A549 treated with RU486 at 1 μM for 4 hours (cell line): ENCODE data around the gene RUNX3. TPM values are rescaled to one million over a fixed set of nuclear protein-coding genes. Genes with fewer than 3 reads are reported as not detected.

Experiments
- total RNA-seq: library from RNA; stranded (reverse); fragments of 200-300 nt; extraction: Qiagen RNA extraction; gene quantifications from 5 replicates; pipeline ENCODE4 v1.2.3, GENCODE V29; 2022; ENCODE audit warnings: low read depth

RUNX3 gene
- total RNA-seq = 4.8 to 8.2 TPM (median 6.8 TPM) in 5 replicates

GRCh38 chr1:24930260-24931145, at the start of gene RUNX3:
Gene RUNX3, minus strand, starts transcription at chr1:24930276. Its CDS starts 408 bp downstream, at chr1:24929868.

Other genes with a start within 250 kb of the RUNX3 start
- 22.3 to 39.1 TPM (median 38.1 TPM) in 5 replicates for gene CLIC4, start 184.8 kb downstream of the RUNX3 start, total RNA-seq